ENCODE measurements around the gene S100P.
A peak's percentile ranks its signal among the peaks of the same experiment; 100 is the strongest.

GRCh38 chr4:6673660-6674499, 19.8 kb upstream of the S100P start:
- TF ChIP-seq CTCF (IDR thresholded peaks at IDR 0.05; ENCODE audit: low read depth, low read length, missing input control) (no peak), RAD21 (IDR thresholded peaks at IDR 0.05) (peak in 1 of 2 donors; percentile 13), JUND (IDR thresholded peaks at IDR 0.05) (no peak), RXRA (IDR thresholded peaks at IDR 0.05) (peak; percentile 53 to 75), GABPA (IDR thresholded peaks at IDR 0.05 in 1 of 2, conservative IDR thresholded peaks at IDR 0.05 in 1 of 2) (no peak), TAF1 (conservative IDR thresholded peaks at IDR 0.05) (peak; percentile 32), ZBTB33 (IDR thresholded peaks at IDR 0.05) (no peak), FOXA1 (IDR thresholded peaks at IDR 0.05) (no peak), YY1 (IDR thresholded peaks at IDR 0.05) (peak; percentile 88)
- TF ChIP-seq, protein P1, sequence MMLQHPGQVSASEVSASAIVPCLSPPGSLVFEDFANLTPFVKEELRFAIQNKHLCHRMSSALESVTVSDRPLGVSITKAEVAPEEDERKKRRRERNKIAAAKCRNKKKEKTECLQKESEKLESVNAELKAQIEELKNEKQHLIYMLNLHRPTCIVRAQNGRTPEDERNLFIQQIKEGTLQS (IDR thresholded peaks at IDR 0.05), result no peak
- TF ChIP-seq, protein P2, sequence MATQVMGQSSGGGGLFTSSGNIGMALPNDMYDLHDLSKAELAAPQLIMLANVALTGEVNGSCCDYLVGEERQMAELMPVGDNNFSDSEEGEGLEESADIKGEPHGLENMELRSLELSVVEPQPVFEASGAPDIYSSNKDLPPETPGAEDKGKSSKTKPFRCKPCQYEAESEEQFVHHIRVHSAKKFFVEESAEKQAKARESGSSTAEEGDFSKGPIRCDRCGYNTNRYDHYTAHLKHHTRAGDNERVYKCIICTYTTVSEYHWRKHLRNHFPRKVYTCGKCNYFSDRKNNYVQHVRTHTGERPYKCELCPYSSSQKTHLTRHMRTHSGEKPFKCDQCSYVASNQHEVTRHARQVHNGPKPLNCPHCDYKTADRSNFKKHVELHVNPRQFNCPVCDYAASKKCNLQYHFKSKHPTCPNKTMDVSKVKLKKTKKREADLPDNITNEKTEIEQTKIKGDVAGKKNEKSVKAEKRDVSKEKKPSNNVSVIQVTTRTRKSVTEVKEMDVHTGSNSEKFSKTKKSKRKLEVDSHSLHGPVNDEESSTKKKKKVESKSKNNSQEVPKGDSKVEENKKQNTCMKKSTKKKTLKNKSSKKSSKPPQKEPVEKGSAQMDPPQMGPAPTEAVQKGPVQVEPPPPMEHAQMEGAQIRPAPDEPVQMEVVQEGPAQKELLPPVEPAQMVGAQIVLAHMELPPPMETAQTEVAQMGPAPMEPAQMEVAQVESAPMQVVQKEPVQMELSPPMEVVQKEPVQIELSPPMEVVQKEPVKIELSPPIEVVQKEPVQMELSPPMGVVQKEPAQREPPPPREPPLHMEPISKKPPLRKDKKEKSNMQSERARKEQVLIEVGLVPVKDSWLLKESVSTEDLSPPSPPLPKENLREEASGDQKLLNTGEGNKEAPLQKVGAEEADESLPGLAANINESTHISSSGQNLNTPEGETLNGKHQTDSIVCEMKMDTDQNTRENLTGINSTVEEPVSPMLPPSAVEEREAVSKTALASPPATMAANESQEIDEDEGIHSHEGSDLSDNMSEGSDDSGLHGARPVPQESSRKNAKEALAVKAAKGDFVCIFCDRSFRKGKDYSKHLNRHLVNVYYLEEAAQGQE (IDR thresholded peaks at IDR 0.05), result peak; percentile 20

Data from liver (tissue), 3 donors.